Activated CD4-positive, alpha-beta T cell treated with anti-CD3 and anti-CD28 coated beads, Interleukin-2, amount 10 ng/mL, durations not matched to agents 7 days and 5 days (primary cell): ENCODE results near the gene DCAF4. TPM values are rescaled to one million over a fixed set of nuclear protein-coding genes. Genes with fewer than 3 reads are reported as not detected.
"Not testable (repeated sequence)": the region's sequence is repeated elsewhere in the genome, so short reads cannot be mapped to it uniquely, and the experiment has no call there.

Source experiments
- CTCF ChIA-PET: fragments of 350-600 bp; sonication (Branson Sonifier 250); formaldehyde crosslinking; loops from one replicate; lab custom pipeline; 2021; ENCODE audit warnings: antibody characterized with exemption; lab: Charles Lee
- POLR2A ChIA-PET: fragments of 350-600 bp; sonication (Branson Sonifier 250); formaldehyde crosslinking; loops from one replicate; lab custom pipeline; 2021; ENCODE audit warnings: antibody characterized with exemption; lab: Charles Lee
- DNase-seq: peaks from one replicate; pipeline ENCODE4 v3.0.0-alpha.2; 2020
- H3K27ac Mint-ChIP-seq: one replicate; pipeline ENCODE4 v1.8.0; 2021; ENCODE audit warnings: mild to moderate bottlenecking, moderate library complexity, mixed read lengths
- H3K27me3 Mint-ChIP-seq: one replicate; pipeline ENCODE4 v1.8.0; 2021; ENCODE audit warnings: mixed read lengths
- H3K36me3 Mint-ChIP-seq: one replicate; pipeline ENCODE4 v1.8.0; 2021; ENCODE audit warnings: low read depth, mixed read lengths
- H3K4me1 Mint-ChIP-seq: one replicate; pipeline ENCODE4 v1.8.0; 2021; ENCODE audit warnings: mixed read lengths
- H3K4me3 Mint-ChIP-seq: one replicate; pipeline ENCODE4 v1.8.0; 2021; ENCODE audit warnings: mild to moderate bottlenecking, moderate library complexity, mixed read lengths
- H3K9me3 Mint-ChIP-seq: one replicate; pipeline ENCODE4 v1.8.0; 2021; ENCODE audit warnings: mixed read lengths
- total RNA-seq, 2 experiments: library from RNA; stranded (reverse); gene quantifications; one replicate each; pipeline ENCODE4 v1.2.3, GENCODE V29; 2021

Gene DCAF4
- total RNA-seq, 2 experiments from 2014 or later = 15.9 to 21.3 TPM

- no peak overlapping the region for H3K4me3 Mint-ChIP-seq
- ChIA-PET CTCF (no interaction called here), POLR2A (no interaction called here)
- H3K27ac Mint-ChIP-seq = no peak overlapping the region
- no peaks in the 10 kb centered on the region for H3K9me3 Mint-ChIP-seq
- H3K36me3 Mint-ChIP-seq = peaks cover 29% of the 10 kb centered on the region
- peaks cover 2% of the 10 kb centered on the region for H3K4me1 Mint-ChIP-seq
- H3K27me3 Mint-ChIP-seq = no peaks in the 10 kb centered on the region
- DNase-seq = no peak
Observed at GRCh38 chr14:72945356-72946027, 19.2 kb downstream of the DCAF4 start.

GRCh38 chr14:72946491-72946890, 20.2 kb downstream of the DCAF4 start:
- no peak overlapping the region for H3K4me3 Mint-ChIP-seq
- POLR2A ChIA-PET = no interaction called here
- no peak overlapping the region for H3K27ac Mint-ChIP-seq

GRCh38 chr14:72947366-72948160, 21.3 kb downstream of the DCAF4 start:
- Mint-ChIP-seq H3K4me1 (peaks cover 2% of the 10 kb centered on the region), H3K9me3 (no peaks in the 10 kb centered on the region), H3K36me3 (peaks cover 24% of the 10 kb centered on the region), H3K27ac (no peak overlapping the region), H3K4me3 (no peak overlapping the region), H3K27me3 (no peaks in the 10 kb centered on the region)
- ChIA-PET CTCF (interaction anchor here (1.4 to 2.5 kb wide), 5 partner anchors 8 to 434 kb away, joined by 4 to 20 read pairs (median 7); no protein-coding TSS in a partner anchor), POLR2A (no interaction called here)
- DNase-seq = no peak

More at GRCh38 chr14:72946491-72946890, 20.2 kb downstream of the DCAF4 start:
- peaks cover 29% of the 10 kb centered on the region for H3K36me3 Mint-ChIP-seq
- no peaks in the 10 kb centered on the region for H3K27me3 Mint-ChIP-seq
- no peaks in the 10 kb centered on the region for H3K9me3 Mint-ChIP-seq
- H3K4me1 Mint-ChIP-seq = peaks cover 2% of the 10 kb centered on the region
- CTCF ChIA-PET = no interaction called here
- no peak for DNase-seq

DNA sequence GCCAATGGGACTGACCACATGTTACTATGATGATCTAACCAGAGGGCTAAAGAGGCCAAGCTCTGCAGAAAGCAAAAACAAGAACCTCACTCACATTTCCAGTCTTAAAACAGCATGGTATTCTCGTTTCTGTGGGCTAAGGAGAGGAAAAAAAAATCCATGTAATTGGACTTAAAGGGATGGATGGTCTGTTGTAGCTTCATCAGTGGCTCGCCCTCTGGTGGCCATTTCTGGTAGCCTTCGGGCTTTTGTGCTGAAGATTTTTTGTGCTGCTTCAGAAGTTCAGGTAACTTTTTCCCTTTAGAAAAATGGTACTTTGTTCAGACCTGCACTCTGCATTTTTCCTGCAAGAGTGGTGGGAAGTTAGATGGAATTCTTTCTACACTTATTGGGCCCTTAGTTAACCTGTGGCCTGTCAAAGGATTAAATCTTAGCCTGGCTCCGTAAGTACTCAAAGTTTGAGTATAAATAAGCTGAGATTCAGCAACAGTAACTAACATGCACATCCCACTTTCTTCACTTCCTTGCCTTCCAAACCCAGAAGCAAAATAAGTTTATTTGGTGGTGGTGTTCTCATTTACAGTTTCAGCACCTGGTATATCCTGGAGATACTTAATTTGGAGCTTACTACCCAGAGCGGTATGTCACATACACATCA, 22.3 kb downstream of the DCAF4 start:
- ChIA-PET POLR2A (no interaction called here), CTCF (interaction anchor here (0.6 to 2.5 kb wide), 12 partner anchors 9 to 449 kb away, joined by 3 to 20 read pairs (median 4); no protein-coding TSS in a partner anchor)
- Mint-ChIP-seq H3K36me3 (peaks cover 19% of the 10 kb centered on the region), H3K4me1 (peaks cover 2% of the 10 kb centered on the region), H3K9me3 (no peaks in the 10 kb centered on the region), H3K27ac (no peak overlapping the region), H3K27me3 (no peaks in the 10 kb centered on the region), H3K4me3 (no peak overlapping the region)
- DNase-seq = peak; percentile 76

GRCh38 chr14:72952171-72952570, 25.9 kb downstream of the DCAF4 start:
- no peak for DNase-seq
- Mint-ChIP-seq H3K9me3 (no peaks in the 10 kb centered on the region), H3K4me3 (no peak overlapping the region), H3K4me1 (peaks cover 2% of the 10 kb centered on the region), H3K27ac (no peak overlapping the region), H3K36me3 (peaks cover 14% of the 10 kb centered on the region), H3K27me3 (no peaks in the 10 kb centered on the region)
- POLR2A ChIA-PET = no interaction called here
- CTCF ChIA-PET = no interaction called here

DNA sequence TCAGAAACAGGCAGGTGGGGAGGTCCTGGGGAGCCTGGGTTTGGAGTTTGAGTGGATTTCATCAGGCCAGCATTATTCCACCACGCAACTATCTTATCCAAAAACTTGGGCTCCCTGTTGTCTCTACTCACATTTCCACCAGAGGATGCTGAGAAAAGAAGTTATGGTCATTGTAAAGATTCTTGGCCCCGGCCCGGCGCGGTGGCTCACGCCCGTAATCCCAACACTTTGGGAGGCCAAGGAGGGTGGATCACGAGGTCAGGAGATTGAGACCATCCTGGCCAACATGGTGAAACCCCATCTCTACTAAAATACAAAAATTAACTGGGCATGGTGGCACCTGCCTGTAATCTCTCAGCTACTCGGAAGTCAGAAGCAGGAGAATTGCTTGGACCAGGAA, 30.5 kb downstream of the DCAF4 start:
- POLR2A ChIA-PET, H3K4me1 Mint-ChIP-seq, H3K4me3 Mint-ChIP-seq, CTCF ChIA-PET, DNase-seq, H3K27ac Mint-ChIP-seq, H3K9me3 Mint-ChIP-seq, H3K27me3 Mint-ChIP-seq: not testable (repeated sequence)
- peaks cover 23% of the 10 kb centered on the region for H3K36me3 Mint-ChIP-seq

GRCh38 chr14:72957213-72957612, 30.9 kb downstream of the DCAF4 start:
- ChIA-PET CTCF (interaction anchor here (0.6 to 1.3 kb wide), 2 partner anchors 8 to 321 kb away, joined by 3 read pairs; no protein-coding TSS in a partner anchor), POLR2A (no interaction called here)
- no peaks in the 10 kb centered on the region for H3K9me3 Mint-ChIP-seq
- no peak overlapping the region for H3K27ac Mint-ChIP-seq
- DNase-seq = no peak
- H3K4me3 Mint-ChIP-seq = no peak overlapping the region
- H3K27me3 Mint-ChIP-seq = no peaks in the 10 kb centered on the region
- no peaks in the 10 kb centered on the region for H3K4me1 Mint-ChIP-seq
- peaks cover 23% of the 10 kb centered on the region for H3K36me3 Mint-ChIP-seq

DNA sequence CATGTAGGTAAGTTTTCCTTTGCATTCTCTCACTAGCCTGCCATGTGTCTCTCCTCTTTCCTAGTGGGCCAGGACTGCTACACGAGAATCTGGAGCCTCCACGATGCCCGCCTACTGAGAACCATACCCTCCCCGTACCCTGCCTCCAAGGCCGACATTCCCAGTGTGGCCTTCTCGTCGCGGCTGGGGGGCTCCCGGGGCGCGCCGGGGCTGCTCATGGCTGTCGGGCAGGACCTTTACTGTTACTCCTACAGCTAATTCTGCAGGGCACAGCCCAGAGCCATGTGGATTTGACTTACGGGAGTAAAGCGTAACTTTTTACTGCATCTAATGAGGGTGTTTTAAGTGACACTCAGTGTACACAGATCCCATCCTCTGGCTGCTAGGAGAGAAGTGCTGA, 32.3 kb downstream of the DCAF4 start:
- peaks cover 5% of the 10 kb centered on the region for H3K4me1 Mint-ChIP-seq
- CTCF ChIA-PET = interaction anchor here (1.0 to 1.3 kb wide), 2 partner anchors 8 to 10 kb away, joined by 4 to 5 read pairs; no protein-coding TSS in a partner anchor

GRCh38 chr14:72961016-72961415, 34.8 kb downstream of the DCAF4 start:
- DNase-seq, H3K27ac Mint-ChIP-seq, H3K9me3 Mint-ChIP-seq, H3K4me3 Mint-ChIP-seq, POLR2A ChIA-PET, H3K27me3 Mint-ChIP-seq: not testable (repeated sequence)
- Mint-ChIP-seq H3K36me3 (peaks cover 20% of the 10 kb centered on the region), H3K4me1 (peaks cover 17% of the 10 kb centered on the region)
- CTCF ChIA-PET = interaction anchor here (0.6 to 2.1 kb wide), 2 partner anchors 13 to 198 kb away, joined by 3 to 7 read pairs; no protein-coding TSS in a partner anchor

More for the DNA sequence above, 32.3 kb downstream of the DCAF4 start:
- DNase-seq = no peak
- POLR2A ChIA-PET = no interaction called here
- Mint-ChIP-seq H3K4me3 (no peak overlapping the region), H3K9me3 (no peaks in the 10 kb centered on the region), H3K27ac (no peak overlapping the region), H3K27me3 (no peaks in the 10 kb centered on the region), H3K36me3 (peaks cover 23% of the 10 kb centered on the region)

- CTCF ChIA-PET = interaction anchor here (0.8 to 2.1 kb wide), 3 partner anchors 12 to 448 kb away, joined by 3 to 7 read pairs (median 4); no protein-coding TSS in a partner anchor
- H3K9me3 Mint-ChIP-seq = no peaks in the 10 kb centered on the region
- H3K4me3 Mint-ChIP-seq = no peak overlapping the region
- no peak for DNase-seq
- peaks cover 17% of the 10 kb centered on the region for H3K4me1 Mint-ChIP-seq
- no peak overlapping the region for H3K27ac Mint-ChIP-seq
- H3K36me3 Mint-ChIP-seq = peaks cover 14% of the 10 kb centered on the region
- POLR2A ChIA-PET = no interaction called here
- H3K27me3 Mint-ChIP-seq = no peaks in the 10 kb centered on the region
Observed at GRCh38 chr14:72961579-72962335, 35.5 kb downstream of the DCAF4 start.

DNA sequence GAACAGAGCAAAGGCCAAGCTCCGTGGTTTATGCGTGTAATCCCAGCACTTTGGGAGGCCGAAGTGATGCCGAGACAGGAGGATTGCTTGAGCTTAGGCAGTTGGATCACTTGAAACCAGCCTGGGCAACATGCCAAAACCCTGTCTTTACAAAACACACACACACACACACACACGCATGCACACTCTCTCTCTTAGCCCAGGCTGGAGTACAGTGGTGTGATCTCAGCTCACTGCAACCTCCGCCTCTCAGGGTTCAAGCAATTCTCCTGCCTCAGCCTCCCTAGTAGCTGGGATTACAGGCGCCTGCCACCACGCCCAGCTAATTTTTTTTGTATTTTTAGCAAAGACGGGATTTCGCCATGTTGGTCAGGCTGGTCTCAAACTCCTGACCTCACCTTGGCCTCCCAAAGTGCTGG, 36.1 kb downstream of the DCAF4 start:
- POLR2A ChIA-PET, DNase-seq, H3K4me3 Mint-ChIP-seq, H3K27ac Mint-ChIP-seq, H3K27me3 Mint-ChIP-seq, H3K9me3 Mint-ChIP-seq: not testable (repeated sequence)
- CTCF ChIA-PET = interaction anchor here (0.8 to 2.1 kb wide), 5 partner anchors 10 to 486 kb away, joined by 3 to 7 read pairs (median 4); no protein-coding TSS in a partner anchor
- Mint-ChIP-seq H3K36me3 (peaks cover 16% of the 10 kb centered on the region), H3K4me1 (peaks cover 17% of the 10 kb centered on the region)

- ChIA-PET CTCF (interaction anchor here (1.0 to 1.4 kb wide), 3 partner anchors 9 to 486 kb away, joined by 3 to 5 read pairs (median 4); no protein-coding TSS in a partner anchor), POLR2A (no interaction called here)
- H3K27me3 Mint-ChIP-seq = no peaks in the 10 kb centered on the region
- peaks cover 16% of the 10 kb centered on the region for H3K36me3 Mint-ChIP-seq
- DNase-seq = no peak
- no peak overlapping the region for H3K27ac Mint-ChIP-seq
- no peak overlapping the region for H3K4me3 Mint-ChIP-seq
- H3K9me3 Mint-ChIP-seq = no peaks in the 10 kb centered on the region
- peaks cover 17% of the 10 kb centered on the region for H3K4me1 Mint-ChIP-seq
Observed at GRCh38 chr14:72962829-72963312, 36.6 kb downstream of the DCAF4 start.
